Upper lobe of right lung (tissue), 1 donor: Measurements from ENCODE around the gene DIP2C. TPM values are rescaled to one million over a fixed set of nuclear protein-coding genes. Genes with fewer than 3 reads are reported as not detected.
"Not testable (repeated sequence)": the region's sequence is repeated elsewhere in the genome, so short reads cannot be mapped to it uniquely, and the experiment has no call there.

Source experiments
- ATAC-seq: fragments of 200-7000 bp; cut with Tn5 transposase; one replicate; pipeline ENCODE4 v1.9.1; 2020; ENCODE audit warnings: mild to moderate bottlenecking, moderate library complexity
- DNase-seq: peaks from one replicate; pipeline ENCODE4 v3.0.0-alpha.2; 2020
- H3K27ac ChIP-seq: fragments of 200-600 bp; one replicate; pipeline ENCODE4 v1.8.0; 2022
- H3K27me3 ChIP-seq: fragments of 200-600 bp; one replicate; pipeline ENCODE4 v1.8.0; 2022; ENCODE audit warnings: mild to moderate bottlenecking
- H3K36me3 ChIP-seq: fragments of 200-600 bp; one replicate; pipeline ENCODE4 v1.8.0; 2022
- H3K4me1 ChIP-seq: fragments of 200-600 bp; one replicate; pipeline ENCODE4 v1.8.0; 2022
- H3K4me3 ChIP-seq: fragments of 200-600 bp; one replicate; pipeline ENCODE4 v1.8.0; 2022; ENCODE audit warnings: mild to moderate bottlenecking
- H3K9me3 ChIP-seq: fragments of 200-600 bp; one replicate; pipeline ENCODE4 v1.8.0; 2022
- intact Hi-C: fragments of 100-400 bp; cut with DNase I; formaldehyde crosslinking; loops from one replicate; pipeline ENCODE4 v1.11.0; 2022
- total RNA-seq: library from RNA; stranded (reverse); fragmentation: NEBNext Ultra II Directional; extraction: Animal tissue kit (Norgen Biotek cat#: 25700); gene quantifications from one replicate; pipeline ENCODE4 v1.2.1, GENCODE V29; 2021
- TF ChIP-seq, protein P1 (sequence below): fragments of 200-600 bp; IDR thresholded peaks from one replicate; pipeline ENCODE4 v1.8.0; 2022; ENCODE audit warnings: antibody characterized with exemption
- donor health status: DM: no; HTN: yes; CAD: no; lungs with severe emphysema.

DIP2C gene
- total RNA-seq, 1 donor from 2014 or later = 17.3 TPM

DNA sequence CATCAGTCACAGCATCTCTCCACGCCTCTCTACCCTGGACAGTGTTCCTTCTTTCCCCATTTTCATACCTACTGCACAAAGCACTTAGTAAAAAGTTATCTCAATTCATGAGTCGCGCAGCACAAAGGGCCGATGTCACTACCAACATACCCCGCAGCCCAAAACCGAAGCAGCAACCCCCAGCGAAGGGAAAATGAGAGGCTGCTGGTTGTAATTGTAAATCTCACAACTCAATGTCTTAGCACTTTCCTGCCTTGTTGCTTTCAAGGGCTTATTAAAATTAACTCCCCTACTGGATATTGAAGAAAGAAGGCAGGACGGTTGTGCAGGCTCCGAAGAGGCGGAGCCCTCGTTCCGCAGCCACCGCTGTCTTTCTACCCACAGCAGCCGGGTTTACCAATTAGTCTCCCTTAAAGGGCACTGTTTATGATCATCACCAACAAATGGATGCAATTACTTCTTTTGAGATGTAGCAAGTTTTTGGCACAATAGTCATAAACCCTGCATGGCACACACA lies 6.5 kb downstream of the DIP2C start:
- no peak overlapping the region for H3K4me3 ChIP-seq
- H3K36me3 ChIP-seq = no peaks in the 10 kb centered on the region
- no peaks in the 10 kb centered on the region for H3K27me3 ChIP-seq
- intact Hi-C loops = no loop called here
- H3K4me1 ChIP-seq = peaks cover 2% of the 10 kb centered on the region
- ATAC-seq = no peak
- H3K9me3 ChIP-seq = no peaks in the 10 kb centered on the region
- no peak overlapping the region for H3K27ac ChIP-seq
- no peak for DNase-seq
- TF ChIP-seq, protein P1, sequence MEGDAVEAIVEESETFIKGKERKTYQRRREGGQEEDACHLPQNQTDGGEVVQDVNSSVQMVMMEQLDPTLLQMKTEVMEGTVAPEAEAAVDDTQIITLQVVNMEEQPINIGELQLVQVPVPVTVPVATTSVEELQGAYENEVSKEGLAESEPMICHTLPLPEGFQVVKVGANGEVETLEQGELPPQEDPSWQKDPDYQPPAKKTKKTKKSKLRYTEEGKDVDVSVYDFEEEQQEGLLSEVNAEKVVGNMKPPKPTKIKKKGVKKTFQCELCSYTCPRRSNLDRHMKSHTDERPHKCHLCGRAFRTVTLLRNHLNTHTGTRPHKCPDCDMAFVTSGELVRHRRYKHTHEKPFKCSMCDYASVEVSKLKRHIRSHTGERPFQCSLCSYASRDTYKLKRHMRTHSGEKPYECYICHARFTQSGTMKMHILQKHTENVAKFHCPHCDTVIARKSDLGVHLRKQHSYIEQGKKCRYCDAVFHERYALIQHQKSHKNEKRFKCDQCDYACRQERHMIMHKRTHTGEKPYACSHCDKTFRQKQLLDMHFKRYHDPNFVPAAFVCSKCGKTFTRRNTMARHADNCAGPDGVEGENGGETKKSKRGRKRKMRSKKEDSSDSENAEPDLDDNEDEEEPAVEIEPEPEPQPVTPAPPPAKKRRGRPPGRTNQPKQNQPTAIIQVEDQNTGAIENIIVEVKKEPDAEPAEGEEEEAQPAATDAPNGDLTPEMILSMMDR = no peak

GRCh38 chr10:681670-682318 lies 7.7 kb downstream of the DIP2C start:
- TF ChIP-seq, protein P1 = no peak
- H3K4me1 ChIP-seq = no peaks in the 10 kb centered on the region
- ATAC-seq = no peak
- peak; percentile 44 for DNase-seq
- intact Hi-C loops = no loop called here
- H3K27me3 ChIP-seq = no peaks in the 10 kb centered on the region
- H3K27ac ChIP-seq = no peak overlapping the region
- no peak overlapping the region for H3K4me3 ChIP-seq
- no peaks in the 10 kb centered on the region for H3K36me3 ChIP-seq
- H3K9me3 ChIP-seq = no peaks in the 10 kb centered on the region

- DNase-seq (no peak), ATAC-seq (no peak)
- Histone ChIP-seq H3K9me3 (no peaks in the 10 kb centered on the region), H3K27me3 (no peaks in the 10 kb centered on the region), H3K36me3 (no peaks in the 10 kb centered on the region), H3K4me1 (no peaks in the 10 kb centered on the region), H3K27ac (no peak overlapping the region), H3K4me3 (no peak overlapping the region)
- intact Hi-C loops = no loop called here
- TF ChIP-seq, protein P1 = no peak
Observed at GRCh38 chr10:680745-681144, 8.7 kb downstream of the DIP2C start.

GRCh38 chr10:680146-680545 lies 9.3 kb downstream of the DIP2C start:
- intact Hi-C loops = no loop called here
- H3K4me1 ChIP-seq = no peaks in the 10 kb centered on the region
- H3K36me3 ChIP-seq = no peaks in the 10 kb centered on the region
- no peak for ATAC-seq
- no peak overlapping the region for H3K27ac ChIP-seq
- DNase-seq = peak; percentile 48
- H3K4me3 ChIP-seq = no peak overlapping the region
- no peaks in the 10 kb centered on the region for H3K9me3 ChIP-seq
- TF ChIP-seq, protein P1 = no peak
- H3K27me3 ChIP-seq = no peaks in the 10 kb centered on the region

GRCh38 chr10:679556-679955 lies 9.9 kb downstream of the DIP2C start:
- Histone ChIP-seq H3K27ac (no peak overlapping the region), H3K9me3 (no peaks in the 10 kb centered on the region), H3K4me3 (no peak overlapping the region), H3K4me1 (no peaks in the 10 kb centered on the region), H3K27me3 (no peaks in the 10 kb centered on the region), H3K36me3 (no peaks in the 10 kb centered on the region)
- DNase-seq = no peak
- intact Hi-C loops = no loop called here
- TF ChIP-seq, protein P1 = no peak
- peak; percentile 10 for ATAC-seq

DNA sequence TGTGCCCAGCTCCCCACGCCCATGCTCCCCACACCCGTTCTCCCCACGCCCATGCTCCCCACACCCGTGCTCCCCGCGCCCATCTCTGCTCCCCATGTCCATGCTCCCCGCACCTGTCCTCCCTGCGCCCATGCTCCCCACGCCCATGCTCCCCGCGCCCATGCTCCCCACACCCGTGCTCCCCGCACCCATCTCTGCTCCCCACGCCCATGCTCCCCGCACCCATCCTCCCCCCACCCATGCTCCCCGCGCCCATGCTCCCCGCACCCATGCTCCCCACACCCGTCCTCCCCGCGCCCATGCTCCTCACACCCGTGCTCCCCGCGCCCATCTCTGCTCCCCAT lies 10.8 kb downstream of the DIP2C start:
- H3K4me3 ChIP-seq, H3K27ac ChIP-seq, ATAC-seq, H3K27me3 ChIP-seq, H3K36me3 ChIP-seq, H3K9me3 ChIP-seq, DNase-seq, intact Hi-C loops, H3K4me1 ChIP-seq: not testable (repeated sequence)
